HG02973 (cell line): ENCODE measurements around the gene RAB40B.

Experiments used
- ATAC-seq: cut with Tn5 transposase; IDR thresholded peaks from one replicate; pipeline ENCODE4 v1.9.1; 2021; ENCODE audit warnings: moderate library complexity; ENCODE audit not compliant: unreplicated experiment

Gene RAB40B

GRCh38 chr17:82653651-82654528 is 44.6 kb downstream of the RAB40B start:
- no peak for ATAC-seq

- ATAC-seq: no peak
Measured at GRCh38 chr17:82650723-82651122, 47.8 kb downstream of the RAB40B start.

GRCh38 chr17:82649501-82650261 is 48.8 kb downstream of the RAB40B start:
- ATAC-seq: no peak

- no peak for ATAC-seq
Measured at GRCh38 chr17:82648742-82649331, 49.7 kb downstream of the RAB40B start.

- ATAC-seq: peak; percentile 68
Measured at GRCh38 chr17:82648165-82648668, 50.3 kb downstream of the RAB40B start, which contains the start of gene WDR45B. WDR45B (minus strand) TSS chr17:82648444; CDS start chr17:82648340, 104 bp downstream.

- ATAC-seq: peak; percentile 19
Measured at GRCh38 chr17:82647593-82648164, 50.8 kb downstream of the RAB40B start.

- ATAC-seq: no peak
Measured at GRCh38 chr17:82645516-82645915, 53.0 kb downstream of the RAB40B start.

- no peak for ATAC-seq
Measured at GRCh38 chr17:82644148-82644547, 54.4 kb downstream of the RAB40B start.

GRCh38 chr17:82642022-82642421 is 56.5 kb downstream of the RAB40B start:
- ATAC-seq: no peak

- no peak for ATAC-seq
Measured at GRCh38 chr17:82640036-82640435, 58.5 kb downstream of the RAB40B start.

GRCh38 chr17:82639628-82640027 is 58.9 kb downstream of the RAB40B start:
- no peak for ATAC-seq

- no peak for ATAC-seq
Measured at GRCh38 chr17:82638183-82638773, 60.2 kb downstream of the RAB40B start.

GRCh38 chr17:82636626-82637598 is 61.6 kb downstream of the RAB40B start:
- no peak for ATAC-seq

GRCh38 chr17:82633343-82633742 is 65.2 kb downstream of the RAB40B start:
- ATAC-seq: no peak

- ATAC-seq: no peak
Measured at GRCh38 chr17:82632451-82632850, 66.0 kb downstream of the RAB40B start.

- no peak for ATAC-seq
Measured at GRCh38 chr17:82631544-82631943, 67.0 kb downstream of the RAB40B start.

GRCh38 chr17:82630212-82630611 is 68.3 kb downstream of the RAB40B start:
- no peak for ATAC-seq

- ATAC-seq: no peak
Measured at GRCh38 chr17:82629748-82630147, 68.8 kb downstream of the RAB40B start.

GRCh38 chr17:82627405-82627804 is 71.1 kb downstream of the RAB40B start:
- ATAC-seq: no peak
